Stimulated activated CD4-positive, alpha-beta T cell treated with anti-CD3 and anti-CD28 coated beads, TNF-alpha, amount 100 ng/mL, for 1 hour (primary cell): ENCODE measurements around the gene SPATA25.

ENCODE experiments used
- DNase-seq, 3 donors: peaks; one replicate each; pipeline ENCODE4 v3.0.0-alpha.2; 2020; ENCODE audit warnings: low read depth in 3 of 3, low spot score in 1 of 3

The SPATA25 gene

DNA sequence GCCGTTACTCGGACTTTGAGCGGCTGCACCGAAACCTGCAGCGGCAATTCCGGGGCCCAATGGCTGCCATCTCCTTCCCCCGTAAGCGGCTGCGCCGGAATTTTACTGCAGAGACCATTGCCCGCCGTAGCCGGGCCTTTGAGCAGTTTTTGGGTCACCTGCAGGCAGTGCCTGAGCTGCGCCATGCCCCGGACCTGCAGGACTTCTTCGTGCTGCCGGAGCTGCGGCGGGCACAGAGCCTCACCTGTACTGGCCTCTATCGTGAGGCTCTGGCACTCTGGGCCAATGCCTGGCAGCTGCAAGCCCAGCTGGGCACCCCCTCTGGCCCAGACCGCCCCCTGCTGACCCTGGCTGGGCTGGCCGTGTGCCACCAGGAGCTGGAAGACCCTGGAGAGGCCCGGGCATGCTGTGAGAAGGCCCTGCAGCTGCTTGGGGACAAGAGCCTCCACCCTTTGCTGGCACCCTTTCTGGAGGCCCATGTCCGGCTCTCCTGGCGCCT is 46.7 kb downstream of the SPATA25 start:
- no peak for DNase-seq

DNA sequence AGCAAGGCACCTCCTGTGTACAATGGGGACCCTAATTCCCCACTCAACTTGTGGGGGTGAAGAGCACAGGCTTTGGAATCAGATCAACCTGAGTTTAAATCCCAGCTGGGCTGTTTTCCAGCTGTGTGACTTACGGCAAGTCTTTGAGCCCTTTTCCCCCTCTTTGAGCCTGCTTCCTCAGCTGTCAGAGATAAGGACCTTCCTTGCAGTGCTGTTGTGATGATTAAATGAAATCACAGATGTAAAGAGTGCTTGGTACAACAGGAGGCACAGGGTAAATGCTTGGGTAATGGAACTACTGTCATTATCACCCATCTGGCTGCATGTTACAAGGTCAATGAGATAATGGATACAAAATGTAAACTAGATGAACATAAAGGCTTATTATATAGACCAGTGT is 50.6 kb downstream of the SPATA25 start:
- no peak for DNase-seq
